GM10248 (cell line): ENCODE data around the gene FOXL3.

Experiments used
- CTCF ChIA-PET: fragments of 300-600 bp; sonication (Branson Sonifier 250); formaldehyde crosslinking; extraction: SDS; loops from one replicate; lab custom pipeline; 2021; ENCODE audit warnings: antibody characterized with exemption; lab: Yijun Ruan, JAX
- POLR2A ChIA-PET: fragments of 350-650 bp; sonication (Branson Sonifier 250); formaldehyde crosslinking; extraction: SDS; loops from one replicate; lab custom pipeline; 2020; ENCODE audit warnings: antibody characterized with exemption; lab: Yijun Ruan, JAX
- DNase-seq: peaks from one replicate; pipeline ENCODE4 v3.0.0; 2012; ENCODE audit errors: extremely low spot score
- TF ChIP-seq, protein P1 (sequence below): IDR thresholded peaks from 2 replicates; pipeline ENCODE4 v1.5.1; 2012; ENCODE audit warnings: mild to moderate bottlenecking, low read depth; ENCODE audit errors: extremely low read depth, missing control alignments, control extremely low read depth

The FOXL3 gene

DNA sequence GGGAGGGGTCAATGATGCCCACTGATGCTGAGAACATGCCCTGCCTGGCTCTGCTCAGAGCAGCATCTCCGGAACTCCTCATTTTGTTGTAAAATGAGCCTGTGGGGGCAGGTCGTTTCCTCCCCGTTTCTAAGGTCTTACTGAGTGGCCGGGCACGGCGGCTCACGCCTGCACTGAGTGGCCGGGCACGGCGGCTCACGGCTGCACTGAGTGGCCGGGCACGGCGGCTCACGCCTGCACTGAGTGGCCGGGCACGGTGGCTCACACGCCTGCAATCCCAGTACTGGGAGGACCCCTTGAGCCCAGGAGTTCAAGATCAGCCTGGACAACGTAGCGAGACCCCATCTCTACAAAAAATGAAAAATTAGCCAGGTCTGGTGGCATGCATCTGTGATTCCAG, 39.0 kb upstream of the FOXL3 start:
- no peak for DNase-seq
- CTCF ChIA-PET, result no interaction called here
- POLR2A ChIA-PET, result no interaction called here
- TF ChIP-seq, protein P1, sequence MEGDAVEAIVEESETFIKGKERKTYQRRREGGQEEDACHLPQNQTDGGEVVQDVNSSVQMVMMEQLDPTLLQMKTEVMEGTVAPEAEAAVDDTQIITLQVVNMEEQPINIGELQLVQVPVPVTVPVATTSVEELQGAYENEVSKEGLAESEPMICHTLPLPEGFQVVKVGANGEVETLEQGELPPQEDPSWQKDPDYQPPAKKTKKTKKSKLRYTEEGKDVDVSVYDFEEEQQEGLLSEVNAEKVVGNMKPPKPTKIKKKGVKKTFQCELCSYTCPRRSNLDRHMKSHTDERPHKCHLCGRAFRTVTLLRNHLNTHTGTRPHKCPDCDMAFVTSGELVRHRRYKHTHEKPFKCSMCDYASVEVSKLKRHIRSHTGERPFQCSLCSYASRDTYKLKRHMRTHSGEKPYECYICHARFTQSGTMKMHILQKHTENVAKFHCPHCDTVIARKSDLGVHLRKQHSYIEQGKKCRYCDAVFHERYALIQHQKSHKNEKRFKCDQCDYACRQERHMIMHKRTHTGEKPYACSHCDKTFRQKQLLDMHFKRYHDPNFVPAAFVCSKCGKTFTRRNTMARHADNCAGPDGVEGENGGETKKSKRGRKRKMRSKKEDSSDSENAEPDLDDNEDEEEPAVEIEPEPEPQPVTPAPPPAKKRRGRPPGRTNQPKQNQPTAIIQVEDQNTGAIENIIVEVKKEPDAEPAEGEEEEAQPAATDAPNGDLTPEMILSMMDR, result no peak

DNA sequence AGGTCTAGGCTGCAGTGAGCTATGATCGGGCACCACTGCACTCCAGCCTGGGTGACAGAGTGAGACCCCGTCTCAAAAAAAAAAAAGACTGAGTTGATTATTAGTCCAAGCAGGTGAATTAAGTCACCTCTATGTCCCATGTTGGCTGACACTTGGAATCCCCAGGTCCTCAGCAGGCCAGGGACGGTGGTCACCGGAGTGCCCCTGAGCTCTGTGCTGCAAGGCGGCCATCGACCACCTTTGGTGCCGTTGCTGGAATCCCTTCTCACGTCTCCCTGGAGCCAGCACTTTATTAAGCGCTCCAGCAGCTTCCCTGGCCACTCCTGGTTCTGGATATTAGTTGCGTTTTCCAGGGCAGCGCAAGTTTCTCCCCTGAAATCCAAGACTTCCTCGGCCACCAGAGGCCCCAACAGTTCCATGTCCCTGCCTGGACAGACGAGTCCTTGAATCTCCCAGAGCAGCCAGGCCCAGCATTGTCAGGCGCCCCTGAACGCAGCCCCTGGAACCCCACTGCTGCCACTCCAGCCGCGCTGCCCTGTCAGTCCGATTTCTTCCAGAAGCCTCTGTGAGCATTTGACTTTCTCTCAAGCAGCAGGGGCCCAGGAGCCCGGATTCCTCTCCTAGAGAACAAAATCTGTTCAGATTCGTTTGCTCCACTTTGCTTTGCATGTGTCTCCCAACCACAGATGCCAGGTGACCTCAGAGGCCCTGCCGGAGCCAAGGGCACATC, 38.4 kb upstream of the FOXL3 start:
- ChIA-PET POLR2A (no interaction called here), CTCF (no interaction called here)
- no peak for DNase-seq
- TF ChIP-seq, protein P1, result no peak

DNA sequence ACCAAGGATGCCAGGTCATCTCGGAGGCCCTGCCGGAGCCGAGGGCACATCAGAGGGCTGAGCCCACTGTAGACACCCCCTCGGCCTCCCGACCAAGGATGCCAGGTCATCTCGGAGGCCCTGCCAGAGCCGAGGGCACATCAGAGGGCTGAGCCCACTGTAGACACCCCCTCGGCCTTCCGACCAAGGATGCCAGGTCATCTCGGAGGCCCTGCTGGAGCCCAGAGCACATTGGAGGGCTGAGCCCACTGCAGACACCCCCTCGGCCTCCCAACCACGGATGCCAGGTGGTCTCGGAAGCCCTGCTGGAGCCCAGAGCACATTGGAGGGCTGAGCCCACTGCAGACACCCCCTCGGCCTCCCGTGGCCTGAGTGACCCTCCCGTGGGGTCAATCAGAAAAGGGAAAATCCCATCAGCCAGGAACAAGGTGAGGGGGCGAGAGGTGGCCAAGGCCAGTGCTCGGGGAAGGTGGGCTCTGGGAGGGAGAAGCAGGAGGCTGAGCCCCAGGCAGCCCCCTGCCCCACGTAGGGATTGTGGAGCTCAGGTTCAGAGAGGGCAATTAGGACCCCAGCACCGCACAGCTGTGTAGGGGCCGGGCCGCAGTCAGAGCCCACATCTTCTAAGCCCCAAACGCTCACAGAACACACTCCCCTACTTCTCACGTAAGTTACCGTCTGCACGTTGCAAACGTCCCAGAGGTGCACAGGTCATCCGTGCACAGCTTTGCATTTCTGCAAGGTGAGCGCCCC, 37.6 kb upstream of the FOXL3 start:
- ChIA-PET CTCF (interaction anchor here (1.8 kb wide), 1 partner anchor 10 kb away, joined by 6 read pairs; no protein-coding TSS in a partner anchor), POLR2A (no interaction called here)
- TF ChIP-seq, protein P1, result no peak
- no peak for DNase-seq

DNA sequence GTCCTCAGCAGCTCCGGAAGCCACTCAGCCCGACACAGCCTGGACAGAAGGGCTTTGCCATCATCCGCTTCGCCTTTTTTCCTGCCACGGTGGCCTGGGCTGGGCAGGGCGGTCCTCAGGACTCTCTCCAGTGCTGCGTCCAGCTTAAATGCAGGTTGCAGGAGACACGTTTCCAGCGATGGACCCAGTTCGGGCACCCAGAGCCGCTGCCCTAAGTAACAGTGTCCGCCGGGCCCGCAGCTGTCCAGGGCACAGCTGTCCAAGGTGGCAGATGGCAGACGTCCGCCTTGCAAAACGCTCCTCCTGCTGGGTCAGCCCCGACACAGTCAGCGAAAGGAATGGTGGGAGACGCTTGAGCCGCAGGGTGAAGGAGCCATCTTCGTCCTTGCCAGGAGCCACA, 37.0 kb upstream of the FOXL3 start:
- CTCF ChIA-PET, result interaction anchor here (1.8 kb wide), 1 partner anchor 9 kb away, joined by 6 read pairs; no protein-coding TSS in a partner anchor
- POLR2A ChIA-PET, result no interaction called here
- TF ChIP-seq, protein P1, result no peak
- no peak for DNase-seq

DNA sequence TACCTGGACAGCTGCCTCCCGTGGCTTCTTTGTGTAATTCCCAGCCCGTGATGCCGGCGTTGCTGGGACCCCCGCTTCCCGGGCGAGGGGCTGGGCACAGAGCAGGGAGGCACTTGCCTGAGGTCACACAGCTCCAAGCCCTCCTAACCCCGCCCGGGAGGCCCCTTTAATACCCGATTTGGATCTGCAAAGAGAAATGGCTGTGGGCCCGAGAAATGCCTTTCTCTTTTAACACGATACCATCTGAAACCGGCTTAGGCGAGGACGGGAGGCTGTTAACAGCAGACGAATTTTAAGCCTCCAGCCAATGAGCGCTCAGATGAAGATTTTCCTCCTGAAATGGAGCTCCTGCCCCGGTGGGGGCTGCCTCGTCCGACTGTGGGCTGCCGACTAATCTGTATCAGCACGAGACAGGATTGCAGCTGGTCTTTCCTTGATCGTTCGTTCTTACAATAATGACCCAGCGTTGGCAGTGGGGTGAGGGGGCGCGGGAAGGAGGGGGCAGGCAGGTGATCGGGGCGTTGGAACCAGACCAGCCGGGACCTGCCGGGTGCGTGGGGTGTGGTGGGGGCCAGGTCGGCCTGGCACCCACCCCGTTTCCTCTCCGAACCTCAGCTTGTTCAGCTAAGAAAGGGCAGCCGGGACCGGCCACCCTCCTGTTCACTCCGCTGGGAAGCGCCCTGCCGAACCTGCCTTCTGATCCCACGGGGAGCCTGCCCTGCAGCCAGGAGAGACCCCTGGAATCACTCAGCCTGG, 36.2 kb upstream of the FOXL3 start:
- DNase-seq, result no peak
- ChIA-PET CTCF (interaction anchor here (1.0 to 1.8 kb wide), 2 partner anchors 9 to 10 kb away, joined by 4 to 6 read pairs; no protein-coding TSS in a partner anchor), POLR2A (no interaction called here)
- TF ChIP-seq, protein P1, result no peak
